ENCODE results near the gene INPP4B. TPM values are rescaled to one million over a fixed set of nuclear protein-coding genes. Genes with fewer than 3 reads are reported as not detected.

The INPP4B gene
- total and polyA plus RNA-seq, 2 of the 4 experiments (the other 2 are of a cell fraction): 1.8 to 14.0 TPM

GRCh38 chr4:142141224-142141623, 704.9 kb downstream of the INPP4B start:
- in situ Hi-C loops (cut with MboI; ENCODE audit: low sequenced_read_pairs): no loop called here
- no CpG with 5 or more reads among the region's 2 CpGs for WGBS, 2 experiments (ENCODE audit: extremely low coverage in 2 of 2, insufficient read length in 1 of 2)
- Histone ChIP-seq H3K23ac (ENCODE audit: low read depth, low read length) (no peak overlapping the region), H4K8ac (ENCODE audit: low read depth in 2 of 2, low read length in 2 of 2) (no peak overlapping the region), H3K27me3 (ENCODE audit: control insufficient read depth, insufficient read depth, low read length) (no peaks in the 10 kb centered on the region), H3K56ac (ENCODE audit: extremely low read depth, insufficient read depth, low read length) (no peak overlapping the region), H3K4me3 (ENCODE audit: insufficient read depth, low read depth, low read length) (no peak overlapping the region), H3K4ac (ENCODE audit: low read depth, low read length) (no peak overlapping the region), H2BK5ac (ENCODE audit: low read depth, low read length, poor library complexity, severe bottlenecking) (no peak overlapping the region), H2AK5ac (ENCODE audit: low read depth, low read length) (no peak overlapping the region), H4K5ac (ENCODE audit: low read depth, low read length) (no peak overlapping the region), H2AFZ (replicated peaks; ENCODE audit: low read length, poor library complexity) (no peak overlapping the region), H4K20me1 (ENCODE audit: insufficient read depth, low read length) (no peaks in the 10 kb centered on the region), H3K4me2 (ENCODE audit: low read depth, low read length) (no peak overlapping the region), H4K91ac (ENCODE audit: insufficient read depth, low read depth, low read length) (no peak overlapping the region), H3K79me1 (ENCODE audit: low read depth in 1 of 2, low read length in 2 of 2) (no peaks in the 10 kb centered on the region), H2BK15ac (ENCODE audit: low read depth, low read length) (no peak overlapping the region), H3K27ac (ENCODE audit: insufficient read depth, low read length) (no peak overlapping the region), H3K9me1 (ENCODE audit: insufficient read depth, low read length) (no peaks in the 10 kb centered on the region), H2BK20ac (ENCODE audit: low read depth, low read length) (no peak overlapping the region), H3K14ac (replicated peaks; ENCODE audit: low read depth, low read length) (no peak overlapping the region), H2AK9ac (replicated peaks; ENCODE audit: low read depth, low read length, poor library complexity) (no peak overlapping the region), H3K9ac (ENCODE audit: low read depth, low read length) (no peak overlapping the region), H3K9me3 (ENCODE audit: control insufficient read depth, insufficient read depth, low read length) (no peaks in the 10 kb centered on the region), H3K36me3 (ENCODE audit: control insufficient read depth, insufficient read depth, low read length) (no peaks in the 10 kb centered on the region), H3K4me1 (ENCODE audit: control insufficient read depth, insufficient read depth, low read length) (no peaks in the 10 kb centered on the region), H3K18ac (ENCODE audit: low read depth, low read length) (no peak overlapping the region), H2BK120ac (ENCODE audit: low read depth, low read length) (no peak overlapping the region)
- intact Hi-C loops (cut with micrococcal nuclease): no loop called here
- no peak for TF ChIP-seq SMC3 (IDR thresholded peaks at IDR 0.05; ENCODE audit: low read depth, low read length)
- peak; percentile 79 for TF ChIP-seq MAFK (IDR thresholded peaks at IDR 0.05; ENCODE audit: low read depth, low read length)
- DNase-seq: no peak
- ChIA-PET CTCF (interaction anchor here (0.8 kb wide), 1 partner anchor 579 kb away, joined by 4 read pairs; no protein-coding TSS in a partner anchor), POLR2A (ENCODE audit: unreplicated experiment) (no interaction called here)
- no peak for ATAC-seq (ENCODE audit: low read depth)
- dilution Hi-C loops (cut with HindIII; ENCODE audit: low sequenced_read_pairs, unreplicated experiment): no loop called here
- BruUV-seq (replicated peaks): no TSS peak
